DOHH2 (cell line): ENCODE results near the gene AGTPBP1.

ENCODE experiments used
- EZH2phosphoT487 ChIP-seq: fragments of 200-600 bp; sonication (generic); IDR thresholded peaks from 2 replicates; pipeline ENCODE4 v1.6.1; 2017; ENCODE audit warnings: borderline replicate concordance, mild to moderate bottlenecking, antibody characterized with exemption, low read length, moderate library complexity, mixed read lengths
- TF ChIP-seq, protein P1 (sequence below): fragments of 200-600 bp; sonication (generic); IDR thresholded peaks from one replicate; pipeline ENCODE4 v1.5.1; 2014; ENCODE audit warnings: antibody characterized with exemption, mild to moderate bottlenecking, low read depth, low read length; ENCODE audit not compliant: poor library complexity, severe bottlenecking

DNA sequence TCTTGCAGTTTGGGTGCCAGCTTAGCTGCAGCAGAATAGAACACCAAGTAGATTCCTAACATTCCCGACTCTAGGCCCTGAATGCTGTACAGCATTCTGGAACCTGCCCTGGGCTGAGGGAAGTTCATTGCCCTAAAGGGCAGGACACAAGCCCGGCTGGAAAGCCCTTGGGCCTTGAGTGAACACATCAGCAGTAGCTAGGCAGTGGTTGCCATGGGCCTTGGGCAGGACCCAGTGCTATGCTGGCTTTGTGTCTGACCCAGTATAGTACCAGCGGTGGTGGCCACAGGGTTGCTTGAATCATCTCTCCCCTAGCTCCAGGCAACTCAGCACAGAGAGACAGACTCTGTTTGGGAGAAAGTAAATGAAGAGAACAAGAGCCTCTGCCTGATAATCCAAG, 137.8 kb downstream of the AGTPBP1 start:
- TF ChIP-seq, protein P1, sequence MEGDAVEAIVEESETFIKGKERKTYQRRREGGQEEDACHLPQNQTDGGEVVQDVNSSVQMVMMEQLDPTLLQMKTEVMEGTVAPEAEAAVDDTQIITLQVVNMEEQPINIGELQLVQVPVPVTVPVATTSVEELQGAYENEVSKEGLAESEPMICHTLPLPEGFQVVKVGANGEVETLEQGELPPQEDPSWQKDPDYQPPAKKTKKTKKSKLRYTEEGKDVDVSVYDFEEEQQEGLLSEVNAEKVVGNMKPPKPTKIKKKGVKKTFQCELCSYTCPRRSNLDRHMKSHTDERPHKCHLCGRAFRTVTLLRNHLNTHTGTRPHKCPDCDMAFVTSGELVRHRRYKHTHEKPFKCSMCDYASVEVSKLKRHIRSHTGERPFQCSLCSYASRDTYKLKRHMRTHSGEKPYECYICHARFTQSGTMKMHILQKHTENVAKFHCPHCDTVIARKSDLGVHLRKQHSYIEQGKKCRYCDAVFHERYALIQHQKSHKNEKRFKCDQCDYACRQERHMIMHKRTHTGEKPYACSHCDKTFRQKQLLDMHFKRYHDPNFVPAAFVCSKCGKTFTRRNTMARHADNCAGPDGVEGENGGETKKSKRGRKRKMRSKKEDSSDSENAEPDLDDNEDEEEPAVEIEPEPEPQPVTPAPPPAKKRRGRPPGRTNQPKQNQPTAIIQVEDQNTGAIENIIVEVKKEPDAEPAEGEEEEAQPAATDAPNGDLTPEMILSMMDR = no peak
- TF ChIP-seq EZH2phosphoT487 = no peak
